Measurements from ENCODE around the gene PALLD.

PALLD gene

DNA sequence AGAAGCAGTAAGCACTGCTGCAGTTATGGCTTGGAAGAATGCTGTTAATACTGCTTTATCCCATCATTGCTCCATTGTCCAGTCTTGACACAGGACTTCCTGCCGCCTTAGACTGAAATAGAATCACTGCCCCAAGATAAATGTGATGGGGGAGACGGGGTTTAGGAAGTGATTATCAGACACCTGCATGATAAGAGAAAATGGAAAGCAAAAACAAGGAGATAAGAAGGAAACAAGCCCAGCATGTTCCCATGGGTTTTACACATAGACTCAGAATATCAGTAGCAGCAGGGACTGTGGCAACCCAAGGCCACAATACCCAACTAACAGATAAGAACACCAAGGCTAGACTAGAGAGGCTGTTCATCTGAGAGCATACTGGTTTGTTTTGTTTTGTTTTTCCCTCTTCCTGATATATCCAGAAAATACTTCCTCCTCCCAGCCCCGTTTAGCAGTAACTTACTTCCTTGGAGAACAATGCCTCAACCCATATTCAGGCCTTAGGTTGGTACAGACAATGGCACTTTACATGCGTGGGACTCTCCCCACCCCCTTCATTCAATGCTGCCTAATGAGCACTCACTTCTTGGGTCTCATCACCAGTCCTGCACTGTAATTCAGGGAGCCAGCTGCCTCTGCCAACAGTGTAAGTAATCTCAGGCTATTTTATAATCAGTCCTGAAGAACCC is 280.6 kb downstream of the PALLD start:
- no peak overlapping the region for H3K4me3 ChIP-seq (ENCODE audit: low read depth, low read length)
- TF ChIP-seq, protein P1, sequence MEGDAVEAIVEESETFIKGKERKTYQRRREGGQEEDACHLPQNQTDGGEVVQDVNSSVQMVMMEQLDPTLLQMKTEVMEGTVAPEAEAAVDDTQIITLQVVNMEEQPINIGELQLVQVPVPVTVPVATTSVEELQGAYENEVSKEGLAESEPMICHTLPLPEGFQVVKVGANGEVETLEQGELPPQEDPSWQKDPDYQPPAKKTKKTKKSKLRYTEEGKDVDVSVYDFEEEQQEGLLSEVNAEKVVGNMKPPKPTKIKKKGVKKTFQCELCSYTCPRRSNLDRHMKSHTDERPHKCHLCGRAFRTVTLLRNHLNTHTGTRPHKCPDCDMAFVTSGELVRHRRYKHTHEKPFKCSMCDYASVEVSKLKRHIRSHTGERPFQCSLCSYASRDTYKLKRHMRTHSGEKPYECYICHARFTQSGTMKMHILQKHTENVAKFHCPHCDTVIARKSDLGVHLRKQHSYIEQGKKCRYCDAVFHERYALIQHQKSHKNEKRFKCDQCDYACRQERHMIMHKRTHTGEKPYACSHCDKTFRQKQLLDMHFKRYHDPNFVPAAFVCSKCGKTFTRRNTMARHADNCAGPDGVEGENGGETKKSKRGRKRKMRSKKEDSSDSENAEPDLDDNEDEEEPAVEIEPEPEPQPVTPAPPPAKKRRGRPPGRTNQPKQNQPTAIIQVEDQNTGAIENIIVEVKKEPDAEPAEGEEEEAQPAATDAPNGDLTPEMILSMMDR (IDR thresholded peaks at IDR 0.05; ENCODE audit: low read depth, low read length): no peak

DNA sequence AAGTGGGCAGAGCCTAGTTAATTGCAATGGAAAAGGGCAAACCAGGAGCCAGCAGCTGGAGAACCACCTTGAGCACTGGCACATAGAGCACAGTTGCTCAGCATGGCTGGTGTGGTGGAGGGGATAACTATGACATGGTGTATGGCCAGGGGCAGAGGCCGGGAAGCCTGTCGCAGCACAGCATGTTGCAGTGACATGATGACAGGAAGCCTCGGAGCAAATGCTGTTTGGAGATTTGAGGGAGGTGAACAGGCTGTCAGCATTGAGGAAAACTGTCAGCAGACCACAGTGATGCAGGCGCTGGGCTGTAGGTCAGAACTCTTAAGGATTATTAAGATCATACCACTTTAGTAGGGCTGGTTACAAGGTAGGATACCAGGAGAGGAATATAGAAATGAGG is 284.5 kb downstream of the PALLD start:
- TF ChIP-seq, protein P1 (IDR thresholded peaks at IDR 0.05; ENCODE audit: low read depth, low read length): no peak

DNA sequence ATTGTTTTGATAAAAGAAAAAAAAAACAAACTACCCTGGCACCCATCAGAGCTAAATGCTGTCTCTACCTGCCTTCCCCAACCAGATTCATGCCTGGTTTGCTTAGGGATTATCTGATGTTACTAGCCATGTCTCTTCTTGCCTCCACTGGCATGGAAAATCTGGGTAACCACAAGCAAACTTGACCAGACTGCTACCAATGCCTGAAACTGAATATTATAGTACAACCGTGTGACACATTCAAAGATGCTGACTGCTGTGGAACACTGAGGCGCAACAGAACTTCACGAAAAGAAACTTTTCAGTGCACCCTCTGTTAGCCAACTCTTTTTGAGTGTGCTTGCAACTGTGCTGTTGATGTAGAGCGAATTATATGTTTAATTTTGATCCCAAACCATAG is 285.1 kb downstream of the PALLD start:
- H3K4me3 ChIP-seq (ENCODE audit: low read depth, low read length): no peak overlapping the region
- TF ChIP-seq, protein P1 (IDR thresholded peaks at IDR 0.05; ENCODE audit: low read depth, low read length): no peak

More for the DNA sequence above, 284.5 kb downstream of the PALLD start:
- H3K4me3 ChIP-seq (ENCODE audit: low read depth, low read length): no peak overlapping the region

DNA sequence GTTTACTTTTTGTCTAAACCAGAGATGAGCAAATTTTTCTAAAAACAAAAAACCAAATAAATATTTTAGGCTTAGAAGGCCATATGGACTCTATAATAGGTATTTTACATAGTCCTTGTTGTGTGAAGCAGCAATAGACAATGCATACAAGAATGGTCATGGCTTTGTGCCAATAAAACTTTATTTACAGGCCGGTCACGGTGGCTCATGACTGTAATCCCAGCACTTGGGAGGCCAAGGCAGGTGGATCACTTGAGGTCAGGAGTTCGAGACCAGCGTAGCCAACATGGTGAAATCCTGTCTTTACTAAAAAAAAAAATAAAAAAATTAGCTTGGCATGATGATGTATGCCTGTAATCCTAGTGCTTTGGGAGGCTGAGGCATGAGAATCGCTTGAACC is 285.6 kb downstream of the PALLD start:
- H3K4me3 ChIP-seq (ENCODE audit: low read depth, low read length): no peak overlapping the region
- TF ChIP-seq, protein P1 (IDR thresholded peaks at IDR 0.05; ENCODE audit: low read depth, low read length): no peak

DNA sequence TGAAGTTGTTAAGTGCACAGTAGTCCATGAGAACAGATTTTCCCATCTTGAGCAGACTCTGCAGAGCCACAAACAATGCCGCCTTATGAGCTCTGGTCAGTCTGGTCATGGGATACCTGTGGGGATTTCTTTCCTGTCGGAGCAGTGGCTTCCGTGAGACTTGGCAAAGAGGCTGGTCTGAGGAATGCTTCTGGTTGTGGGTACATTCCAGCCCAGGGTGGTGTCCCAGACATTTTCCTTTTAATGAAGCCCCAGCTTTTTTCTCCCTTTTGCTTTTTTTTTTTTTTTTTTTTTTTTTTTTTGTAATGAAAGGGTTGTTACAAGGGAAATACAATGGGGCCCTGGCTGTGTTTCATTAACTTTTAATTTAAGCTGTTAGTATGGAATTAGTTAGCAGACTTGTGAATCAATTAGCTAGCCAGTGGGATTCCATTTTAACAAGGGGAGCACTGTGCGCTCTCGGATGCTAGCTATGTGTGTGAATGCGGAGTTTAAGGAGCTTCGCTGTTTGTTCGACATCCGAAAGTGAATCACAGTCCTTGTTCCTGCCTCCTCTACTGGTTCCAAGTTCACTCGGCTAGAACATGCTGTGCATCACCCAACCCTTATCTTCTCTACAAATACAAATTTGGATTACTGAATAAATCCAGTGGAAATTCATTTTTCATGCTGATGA is 288.1 kb downstream of the PALLD start:
- TF ChIP-seq, protein P1 (IDR thresholded peaks at IDR 0.05; ENCODE audit: low read depth, low read length): no peak
- H3K4me3 ChIP-seq (ENCODE audit: low read depth, low read length): no peak overlapping the region

DNA sequence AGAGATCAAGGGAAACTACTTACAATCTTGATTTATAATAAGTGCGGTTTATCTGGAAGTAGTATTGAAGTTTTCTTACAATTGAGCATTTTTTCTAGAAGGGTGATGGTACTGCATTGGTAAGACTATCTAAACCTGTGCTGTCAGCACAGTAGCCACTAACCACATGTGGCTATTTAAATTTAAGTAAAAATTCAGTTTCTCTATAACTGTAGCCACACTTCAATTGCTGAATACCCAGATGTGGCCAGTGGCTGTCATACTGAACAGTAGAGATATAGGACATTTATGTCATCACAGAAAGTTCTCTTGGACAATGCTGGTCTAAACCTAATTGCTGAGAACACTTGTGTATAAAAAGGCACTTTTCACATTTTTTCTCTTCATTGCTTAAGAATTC is 290.5 kb downstream of the PALLD start:
- TF ChIP-seq, protein P1 (IDR thresholded peaks at IDR 0.05; ENCODE audit: low read depth, low read length): no peak
- no peak overlapping the region for H3K4me3 ChIP-seq (ENCODE audit: low read depth, low read length)

All from WI38 (cell line).